HCT116 (cell line): Measurements from ENCODE around the gene KIRREL2. TPM values are rescaled to one million over a fixed set of nuclear protein-coding genes. Genes with fewer than 3 reads are reported as not detected.

Experiments
- ATAC-seq: fragments of 200-7000 bp; cut with Tn5 transposase; 2 replicates; pipeline ENCODE4 v1.9.1; 2020; ENCODE audit warnings: mild to moderate bottlenecking, moderate library complexity
- BruUV-seq: library from RNA; stranded (reverse); fragments of 400-500 nt; replicated peaks from 2 replicates; lab custom pipeline; 2021; lab: Mats Ljungman, UMichigan
- CTCF ChIA-PET: fragments of 300-600 bp; sonication (Branson Sonifier 250); formaldehyde crosslinking; loops from one replicate; lab custom pipeline; 2021; ENCODE audit warnings: antibody characterized with exemption; lab: Charles Lee
- POLR2A ChIA-PET: fragments of 300-600, 350-600 bp; sonication (Branson Sonifier 250); formaldehyde crosslinking; loops from one replicate; lab custom pipeline; 2021; ENCODE audit warnings: antibody characterized with exemption; lab: Charles Lee
- RAD21 ChIA-PET, 2 experiments: fragments of 300-600 bp; sonication (Branson Sonifier 250); formaldehyde crosslinking; loops; one replicate each; lab custom pipeline; 2023; ENCODE audit warnings: low total read pairs in 2 of 2; ENCODE audit not compliant: uncharacterized antibody in 2 of 2, unreplicated experiment in 2 of 2, low non-redundant PET in 1 of 2; lab: Charles Lee
- DNase-seq: peaks from one replicate; pipeline ENCODE4 v3.0.0-alpha.2; 2010; ENCODE audit warnings: low read depth, low spot score
- H2AFZ ChIP-seq: fragments of 200-600 bp; shearing (Covaris generic), sonication (generic); 2 replicates; pipeline ENCODE4 v1.6.1; 2017; ENCODE audit warnings: low read depth, mixed run types, mixed read lengths, antibody characterized with exemption, low read length; ENCODE audit not compliant: poor library complexity, severe bottlenecking
- H3K27ac ChIP-seq: 2 replicates; pipeline ENCODE4 v1.5.1; 2012; ENCODE audit warnings: low read depth, low read length
- H3K27me3 ChIP-seq: fragments of 200-600 bp; sonication (generic); 2 replicates; pipeline ENCODE4 v1.6.1; 2016; ENCODE audit warnings: mixed run types, low read length, mixed read lengths; ENCODE audit not compliant: insufficient read depth
- H3K36me3 ChIP-seq, 2 experiments: fragments of 200-500 bp in 1 of 2; fragments of 200-600 bp in 1 of 2; sonication (Bioruptor generic) in 1 of 2; sonication (generic) in 1 of 2; 2 replicates each; pipeline versions ENCODE4 v1.5.1 to v1.6.1; 2014 to 2016; ENCODE audit warnings: low read length in 2 of 2, inconsistent platforms in 1 of 2, mixed read lengths in 1 of 2, mixed run types in 1 of 2; ENCODE audit not compliant: insufficient read depth in 2 of 2, control insufficient read depth in 1 of 2
- H3K4me1 ChIP-seq, 2 experiments: fragments of 200-600 bp in 1 of 2; sonication (generic) in 1 of 2; 2 replicates each; pipeline versions ENCODE4 v1.5.1 to v1.6.1; 2012 to 2017; ENCODE audit warnings: low read length in 2 of 2, inconsistent platforms in 1 of 2, mild to moderate bottlenecking in 1 of 2, mixed read lengths in 1 of 2, mixed run types in 1 of 2, moderate library complexity in 1 of 2; ENCODE audit not compliant: insufficient read depth in 2 of 2, control insufficient read depth in 1 of 2
- H3K4me2 ChIP-seq: fragments of 200-600 bp; sonication (generic); 2 replicates; pipeline ENCODE4 v1.6.1; 2017; ENCODE audit warnings: mixed run types, low read length, mixed read lengths
- H3K4me3 ChIP-seq, 2 experiments: fragments of 200-600 bp in 1 of 2; sonication (generic) in 1 of 2; replicated peaks in 1 of 2; 2 replicates each; pipeline ENCODE4 v1.5.1; 2011 to 2016; ENCODE audit warnings: low read length in 2 of 2, control low read depth in 1 of 2, low read depth in 1 of 2, mild to moderate bottlenecking in 1 of 2, mixed read lengths in 1 of 2, mixed run types in 1 of 2
- H3K79me2 ChIP-seq: fragments of 200-600 bp; sonication (generic); 2 replicates; pipeline ENCODE4 v1.6.1; 2017; ENCODE audit warnings: mild to moderate bottlenecking, mixed run types, low read length, moderate library complexity, mixed read lengths; ENCODE audit not compliant: insufficient read depth
- H3K9ac ChIP-seq: fragments of 200-600 bp; sonication (generic); 2 replicates; pipeline ENCODE4 v1.6.1; 2016; ENCODE audit warnings: low read length, mixed read lengths
- H3K9me2 ChIP-seq: fragments of 200-600 bp; sonication (generic), shearing (Covaris generic); 2 replicates; pipeline ENCODE4 v1.6.1; 2017; ENCODE audit warnings: mixed run types, mild to moderate bottlenecking, moderate library complexity; ENCODE audit not compliant: insufficient read depth
- H3K9me3 ChIP-seq, 2 experiments: fragments of 200-500 bp in 1 of 2; fragments of 200-600 bp in 1 of 2; sonication (Bioruptor generic) in 1 of 2; sonication (generic) in 1 of 2; 2 replicates each; pipeline ENCODE4 v1.6.1; 2014 to 2017; ENCODE audit warnings: low read length in 2 of 2, mixed read lengths in 2 of 2, inconsistent platforms in 1 of 2, low read depth in 1 of 2, mild to moderate bottlenecking in 1 of 2, mixed run types in 1 of 2, moderate library complexity in 1 of 2; ENCODE audit not compliant: control insufficient read depth in 1 of 2, insufficient read depth in 1 of 2
- H4K20me1 ChIP-seq: fragments of 200-600 bp; sonication (generic), shearing (Covaris generic); 2 replicates; pipeline ENCODE4 v1.6.1; 2017; ENCODE audit warnings: mixed run types, mild to moderate bottlenecking, moderate library complexity; ENCODE audit not compliant: insufficient read depth
- CBX3 ChIP-seq: IDR thresholded peaks from 2 replicates; pipeline ENCODE4 v1.6.1; 2012; ENCODE audit warnings: low read depth
- CTCF ChIP-seq, 3 experiments: fragments of 200-600 bp in 1 of 3; sonication (generic) in 1 of 3; IDR thresholded peaks in 2 of 3; conservative IDR thresholded peaks in 1 of 3; 2 replicates each; pipeline ENCODE4 v1.5.1; 2012 to 2017; ENCODE audit warnings: low read depth in 2 of 3, low read length in 2 of 3, antibody characterized with exemption in 1 of 3, borderline replicate concordance in 1 of 3, control low read depth in 1 of 3, mild to moderate bottlenecking in 1 of 3, mixed read lengths in 1 of 3, mixed run types in 1 of 3, moderate library complexity in 1 of 3; ENCODE audit not compliant: insufficient read depth in 1 of 3
- ELF1 ChIP-seq: IDR thresholded peaks from 2 replicates; pipeline ENCODE4 v1.6.1; 2012; ENCODE audit warnings: low read depth, borderline replicate concordance
- EZH2 ChIP-seq: fragments of 200-600 bp; sonication (generic); IDR thresholded peaks from 2 replicates; pipeline ENCODE4 v1.6.1; 2017; ENCODE audit warnings: antibody characterized with exemption, mixed run types
- RAD21 ChIP-seq: IDR thresholded peaks from 2 replicates; pipeline ENCODE4 v1.6.1; 2012; ENCODE audit warnings: low read depth, mild to moderate bottlenecking
- REST ChIP-seq: IDR thresholded peaks from 2 replicates; pipeline ENCODE4 v1.6.1; 2012; ENCODE audit warnings: low read depth
- SP1 ChIP-seq: IDR thresholded peaks from 2 replicates; pipeline ENCODE4 v1.6.1; 2012; ENCODE audit warnings: low read depth
- YY1 ChIP-seq: IDR thresholded peaks from 2 replicates; pipeline ENCODE4 v1.6.1; 2011; ENCODE audit warnings: low read length, low read depth, moderate library complexity, mild to moderate bottlenecking; ENCODE audit not compliant: insufficient replicate concordance; ENCODE audit errors: extremely low read depth
- intact Hi-C: fragments of 100-400 bp; cut with micrococcal nuclease; formaldehyde crosslinking; loops from 2 replicates; pipeline ENCODE4 v1.10.0; 2022
- total RNA-seq: library from RNA; stranded (reverse); gene quantifications from one replicate; pipeline ENCODE4 v1.2.1, GENCODE V29; 2021; ENCODE audit not compliant: unreplicated experiment

Gene KIRREL2
- total RNA-seq, 1 experiment from 2014 or later = 1.3 TPM

GRCh38 chr19:35824150-35824549 is 32.6 kb upstream of the KIRREL2 start:
- Histone ChIP-seq H2AFZ (no peak overlapping the region), H3K9me2 (no peaks in the 10 kb centered on the region), H3K79me2 (no peaks in the 10 kb centered on the region), H3K9ac (no peak overlapping the region), H3K4me2 (no peak overlapping the region), H3K4me1 (peaks cover 0 to 8% of the 10 kb centered on the region in 2 experiments; a peak in 2 of 4 replicates), H4K20me1 (no peaks in the 10 kb centered on the region), H3K27ac (no peak overlapping the region), H3K36me3 (no peaks in the 10 kb centered on the region), H3K9me3 (no peaks in the 10 kb centered on the region), H3K4me3 (no peak overlapping the region), H3K27me3 (peaks cover 11% of the 10 kb centered on the region)
- ATAC-seq (no peak), DNase-seq (no peak)
- RAD21 ChIA-PET = no interaction called here
- TF ChIP-seq CTCF (IDR thresholded peaks at IDR 0.05 in 2 of 3, conservative IDR thresholded peaks at IDR 0.05 in 1 of 3; ENCODE audit: borderline replicate concordance in 1 of 3, insufficient read depth in 1 of 3, low read depth in 2 of 3, low read length in 2 of 3) (no peak), ELF1 (no peak), RAD21 (no peak), SP1 (no peak), YY1 (no peak), EZH2 (no peak), CBX3 (no peak), REST (no peak)
- intact Hi-C loops = no loop called here
- POLR2A ChIA-PET = no interaction called here
- CTCF ChIA-PET = no interaction called here
- BruUV-seq = no TSS peak
